ENCODE data around the gene ARHGEF28. TPM values are rescaled to one million over a fixed set of nuclear protein-coding genes. Genes with fewer than 3 reads are reported as not detected.

Gene ARHGEF28
- total and polyA plus RNA-seq, 9 of the 15 experiments (the other 6 are each of a cell fraction or from before 2014, with no cell fraction given) = 0.27 TPM; not detected in 8

DNA sequence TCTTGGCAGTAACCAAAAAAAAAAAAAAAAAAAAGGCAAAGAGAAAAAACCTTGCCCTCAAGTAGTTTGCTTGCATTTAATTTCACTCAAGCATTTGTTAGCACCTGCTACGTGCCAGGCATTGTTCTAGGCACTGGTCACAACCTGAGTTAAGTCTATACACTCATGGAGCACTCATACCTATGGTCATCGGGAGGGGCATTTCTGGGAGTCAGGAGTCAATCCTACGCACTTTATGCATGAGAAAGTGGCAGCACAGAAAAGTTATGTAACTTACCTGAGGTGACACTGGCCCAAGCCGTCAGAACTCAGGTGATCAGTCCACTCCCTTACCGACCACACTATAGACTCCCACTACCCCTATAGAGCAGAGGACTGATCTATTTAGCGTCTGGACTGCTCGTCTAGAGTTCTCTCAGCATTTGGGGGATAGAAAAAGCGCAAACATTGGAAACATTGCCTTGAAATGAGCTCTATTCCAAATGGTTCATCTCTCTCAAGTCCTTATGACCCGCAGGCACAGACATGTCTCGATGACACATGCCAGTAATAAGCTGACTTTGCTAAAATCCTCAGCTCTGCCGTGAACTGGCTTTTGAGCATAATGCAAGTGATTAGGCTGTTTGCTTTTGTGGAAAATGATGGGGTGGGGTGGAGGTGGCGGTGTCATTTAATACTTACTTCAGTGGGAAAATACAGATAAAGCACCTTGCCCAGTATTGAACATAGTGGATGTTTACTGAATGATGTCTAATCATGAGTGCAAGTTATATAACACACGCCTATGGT, 160.2 kb downstream of the ARHGEF28 start (continued):
- TF ChIP-seq, protein P1, sequence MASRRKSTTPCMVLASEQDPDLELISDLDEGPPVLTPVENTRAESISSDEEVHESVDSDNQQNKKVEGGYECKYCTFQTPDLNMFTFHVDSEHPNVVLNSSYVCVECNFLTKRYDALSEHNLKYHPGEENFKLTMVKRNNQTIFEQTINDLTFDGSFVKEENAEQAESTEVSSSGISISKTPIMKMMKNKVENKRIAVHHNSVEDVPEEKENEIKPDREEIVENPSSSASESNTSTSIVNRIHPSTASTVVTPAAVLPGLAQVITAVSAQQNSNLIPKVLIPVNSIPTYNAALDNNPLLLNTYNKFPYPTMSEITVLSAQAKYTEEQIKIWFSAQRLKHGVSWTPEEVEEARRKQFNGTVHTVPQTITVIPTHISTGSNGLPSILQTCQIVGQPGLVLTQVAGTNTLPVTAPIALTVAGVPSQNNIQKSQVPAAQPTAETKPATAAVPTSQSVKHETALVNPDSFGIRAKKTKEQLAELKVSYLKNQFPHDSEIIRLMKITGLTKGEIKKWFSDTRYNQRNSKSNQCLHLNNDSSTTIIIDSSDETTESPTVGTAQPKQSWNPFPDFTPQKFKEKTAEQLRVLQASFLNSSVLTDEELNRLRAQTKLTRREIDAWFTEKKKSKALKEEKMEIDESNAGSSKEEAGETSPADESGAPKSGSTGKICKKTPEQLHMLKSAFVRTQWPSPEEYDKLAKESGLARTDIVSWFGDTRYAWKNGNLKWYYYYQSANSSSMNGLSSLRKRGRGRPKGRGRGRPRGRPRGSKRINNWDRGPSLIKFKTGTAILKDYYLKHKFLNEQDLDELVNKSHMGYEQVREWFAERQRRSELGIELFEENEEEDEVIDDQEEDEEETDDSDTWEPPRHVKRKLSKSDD (conservative IDR thresholded peaks at IDR 0.05; ENCODE audit: low read length) = no peak
- TF ChIP-seq DACH1 (IDR thresholded peaks at IDR 0.05; ENCODE audit: partially characterized antibody) = no peak
- TF ChIP-seq MTF1 (CRISPR knock-in tag; IDR thresholded peaks at IDR 0.05; ENCODE audit: borderline replicate concordance) = no peak
- no peak for TF ChIP-seq HNRNPH1 (optimal IDR thresholded peaks at IDR 0.05; ENCODE audit: low read depth, low read length)
- TF ChIP-seq NR2C2 (CRISPR knock-in tag; IDR thresholded peaks at IDR 0.05) = no peak
- no peak for TF ChIP-seq NR2C2 (tag; IDR thresholded peaks at IDR 0.05)
- TF ChIP-seq MAFF (IDR thresholded peaks at IDR 0.05; ENCODE audit: low read length) = peak; percentile 61; the same call in 1 of the 2 replicates
- TF ChIP-seq RHOXF2B (CRISPR knock-in tag; conservative IDR thresholded peaks at IDR 0.05) = no peak
- TF ChIP-seq EZH2 (IDR thresholded peaks at IDR 0.05; ENCODE audit: borderline replicate concordance, low read depth, low read length) = no peak
- no peak for TF ChIP-seq BRD4 (IDR thresholded peaks at IDR 0.05)
- TF ChIP-seq ZNF609 (CRISPR knock-in tag; IDR thresholded peaks at IDR 0.05; ENCODE audit: borderline replicate concordance) = no peak
- TF ChIP-seq MAFG (tag; conservative IDR thresholded peaks at IDR 0.05) = peak; percentile 88
- TF ChIP-seq CEBPZ (IDR thresholded peaks at IDR 0.05; ENCODE audit: borderline replicate concordance, low read depth, low read length) = no peak
- TF ChIP-seq TCF15 (CRISPR knock-in tag; IDR thresholded peaks at IDR 0.05) = no peak
- TF ChIP-seq ZNF507 (tag; conservative IDR thresholded peaks at IDR 0.05) = no peak
- TF ChIP-seq PHF20 (IDR thresholded peaks at IDR 0.05; ENCODE audit: partially characterized antibody) = no peak
- TF ChIP-seq C11orf30 (IDR thresholded peaks at IDR 0.05; ENCODE audit: low read depth) = peak; percentile 82
